OCI-LY7 (cell line): Measurements from ENCODE around the gene CD37. TPM values are rescaled to one million over a fixed set of nuclear protein-coding genes. Genes with fewer than 3 reads are reported as not detected.

Experiments
- BruUV-seq: library from RNA; stranded (reverse); fragments of 400-500 nt; replicated peaks from 2 replicates; lab custom pipeline; 2021; lab: Mats Ljungman, UMichigan
- CTCF ChIA-PET: fragments of 300-600 bp; sonication (Branson Sonifier 250); formaldehyde crosslinking; loops from one replicate; lab custom pipeline; 2022; ENCODE audit warnings: antibody characterized with exemption; ENCODE audit not compliant: unreplicated experiment; lab: Charles Lee
- POLR2A ChIA-PET: fragments of 300-600 bp; sonication (Branson Sonifier 250); formaldehyde crosslinking; loops from one replicate; lab custom pipeline; 2022; ENCODE audit warnings: antibody characterized with exemption; lab: Charles Lee
- DNase-seq: peaks from one replicate; pipeline ENCODE4 v3.0.0-alpha.2; 2015; ENCODE audit warnings: low spot score
- H2AFZ ChIP-seq: fragments of 200-600 bp; sonication (generic), shearing (Covaris generic); 2 replicates; pipeline ENCODE4 v1.6.1; 2014; ENCODE audit warnings: mild to moderate bottlenecking, antibody characterized with exemption, low read length, moderate library complexity
- H3K27ac ChIP-seq: fragments of 200-600 bp; sonication (generic); 2 replicates; pipeline ENCODE4 v1.5.1; 2014; ENCODE audit warnings: mixed run types, low read depth, mild to moderate bottlenecking, moderate library complexity, low read length, inconsistent platforms; ENCODE audit not compliant: poor library complexity, severe bottlenecking
- H3K36me3 ChIP-seq: fragments of 200-600 bp; sonication (generic); 2 replicates; pipeline ENCODE4 v1.6.1; 2014; ENCODE audit warnings: mild to moderate bottlenecking, antibody characterized with exemption, low read length, moderate library complexity, mixed read lengths; ENCODE audit not compliant: insufficient read depth
- H3K4me1 ChIP-seq: fragments of 200-600 bp; sonication (generic); 2 replicates; pipeline ENCODE4 v1.5.1; 2014; ENCODE audit warnings: mild to moderate bottlenecking, low read length; ENCODE audit not compliant: insufficient read depth, poor library complexity, severe bottlenecking
- H3K4me2 ChIP-seq: fragments of 200-600 bp; sonication (generic); 2 replicates; pipeline ENCODE4 v1.6.1; 2014; ENCODE audit warnings: mild to moderate bottlenecking, low read length
- H3K4me3 ChIP-seq: fragments of 200-600 bp; sonication (generic); 2 replicates; pipeline ENCODE4 v1.5.1; 2014; ENCODE audit warnings: mild to moderate bottlenecking, low read depth, low read length; ENCODE audit not compliant: poor library complexity, severe bottlenecking
- H3K79me2 ChIP-seq: fragments of 200-600 bp; sonication (generic); 2 replicates; pipeline ENCODE4 v1.6.1; 2016; ENCODE audit warnings: low read depth, mild to moderate bottlenecking, low read length, moderate library complexity, mixed read lengths; ENCODE audit not compliant: insufficient read depth
- H3K9me2 ChIP-seq: fragments of 200-600 bp; sonication (generic); 2 replicates; pipeline ENCODE4 v1.6.1; 2016; ENCODE audit warnings: mild to moderate bottlenecking, low read length, mixed read lengths; ENCODE audit not compliant: insufficient read depth
- H3K9me3 ChIP-seq: fragments of 200-600 bp; sonication (generic); 2 replicates; pipeline ENCODE4 v1.6.1; 2014; ENCODE audit warnings: mild to moderate bottlenecking, mixed run types, low read length, mixed read lengths
- H4K20me1 ChIP-seq: fragments of 200-600 bp; sonication (generic); 2 replicates; pipeline ENCODE4 v1.6.1; 2014; ENCODE audit warnings: mild to moderate bottlenecking, antibody characterized with exemption, low read length, moderate library complexity, mixed read lengths; ENCODE audit not compliant: insufficient read depth
- CTCF ChIP-seq: fragments of 200-600 bp; sonication (generic); conservative IDR thresholded peaks from 2 replicates; pipeline ENCODE4 v1.5.1; 2014; ENCODE audit warnings: mild to moderate bottlenecking, antibody characterized with exemption, low read length, moderate library complexity, mixed read lengths
- EZH2phosphoT487 ChIP-seq: fragments of 200-600 bp; sonication (generic); IDR thresholded peaks from 2 replicates; pipeline ENCODE4 v1.6.1; 2018; ENCODE audit warnings: low read depth, borderline replicate concordance, mild to moderate bottlenecking, mixed run types, antibody characterized with exemption, low read length, moderate library complexity, mixed read lengths
- intact Hi-C: fragments of 100-400 bp; cut with micrococcal nuclease; formaldehyde crosslinking; loops from one replicate; pipeline ENCODE4 v1.10.0; 2022; ENCODE audit not compliant: unreplicated experiment
- total RNA-seq, 2 experiments: library from RNA; depleted of rRNA in 1 of 2; stranded (reverse); fragments of >200 nt in 1 of 2; shearing (Covaris generic) in 1 of 2; gene quantifications; 2 replicates each; pipeline ENCODE4 v1.2.3, GENCODE V29; 2014 to 2022

The CD37 gene
- total RNA-seq, 2 experiments from 2014 or later: 219 to 279 TPM

- peak overlapping the region; percentile 88 for H2AFZ ChIP-seq
These were observed 26.3 kb downstream of the CD37 start for GRCh38 chr19:49361438-49362047.

GRCh38 chr19:49362048-49362928, 27.1 kb downstream of the CD37 start, which contains the start of gene TEAD2:
TSS of gene TEAD2 (minus strand) at chr19:49362416. CDS start at chr19:49360075, 2,341 bp downstream.
- no peaks in the 10 kb centered on the region for H3K9me3 ChIP-seq
- peak within 1 kb of the TSS; percentile 48 for H3K27ac ChIP-seq
- peak within 1 kb of the TSS; percentile 55 for H3K4me3 ChIP-seq
- intact Hi-C loops: no loop called here
- no peak for TF ChIP-seq EZH2phosphoT487
- no peak for TF ChIP-seq CTCF
- peaks cover 58% of the 10 kb centered on the region for H3K4me1 ChIP-seq
- CTCF ChIA-PET: no interaction called here
- H4K20me1 ChIP-seq: no peaks in the 10 kb centered on the region
- H3K36me3 ChIP-seq: no peaks in the 10 kb centered on the region
- DNase-seq: no peak
- H3K9me2 ChIP-seq: no peaks in the 10 kb centered on the region
- POLR2A ChIA-PET: interaction anchor here (1.4 kb wide), 1 partner anchor 31 kb away, joined by 4 read pairs; no protein-coding TSS in a partner anchor
- peak within 1 kb of the TSS; percentile 77 for H3K4me2 ChIP-seq
- H2AFZ ChIP-seq: peak within 1 kb of the TSS; percentile 88
- H3K79me2 ChIP-seq: no peaks in the 10 kb centered on the region
- no TSS peak for BruUV-seq

More at GRCh38 chr19:49361438-49362047, 26.3 kb downstream of the CD37 start:
- H3K4me1 ChIP-seq: peaks cover 64% of the 10 kb centered on the region
- TF ChIP-seq EZH2phosphoT487 (no peak), CTCF (no peak)
- H3K79me2 ChIP-seq: no peaks in the 10 kb centered on the region
- intact Hi-C loops: no loop called here
- no peaks in the 10 kb centered on the region for H4K20me1 ChIP-seq
- H3K27ac ChIP-seq: peak overlapping the region; percentile 48
- H3K4me2 ChIP-seq: peak overlapping the region; percentile 77
- no peaks in the 10 kb centered on the region for H3K9me2 ChIP-seq
- no peaks in the 10 kb centered on the region for H3K36me3 ChIP-seq
- H3K9me3 ChIP-seq: no peaks in the 10 kb centered on the region
- peak; percentile 56 for DNase-seq
- CTCF ChIA-PET: no interaction called here
- peak overlapping the region; percentile 55 for H3K4me3 ChIP-seq
- no TSS peak for BruUV-seq
- POLR2A ChIA-PET: interaction anchor here (0.5 kb wide), 1 partner anchor 49 kb away, joined by 7 read pairs; no protein-coding TSS in a partner anchor
